Neuronal stem cell (in vitro differentiated cells): Measurements from ENCODE around the gene TNS1.
A peak's percentile ranks its signal among the peaks of the same experiment; 100 is the strongest.

ENCODE experiments used
- DNase-seq: peaks from one replicate; pipeline ENCODE4 v3.0.0-alpha.2; 2013; ENCODE audit warnings: low spot score
- H2AFZ ChIP-seq: one replicate; pipeline ENCODE4 v1.6.1; 2013; ENCODE audit warnings: mild to moderate bottlenecking, low read length, inconsistent platforms
- H2AK5ac ChIP-seq: 2 replicates; pipeline ENCODE4 v1.6.1; 2013; ENCODE audit warnings: low read depth, mild to moderate bottlenecking, inconsistent platforms, low read length, moderate library complexity, mixed read lengths
- H2BK120ac ChIP-seq: 2 replicates; pipeline ENCODE4 v1.6.1; 2013; ENCODE audit warnings: low read depth, mild to moderate bottlenecking, inconsistent platforms, low read length, moderate library complexity, mixed read lengths
- H2BK12ac ChIP-seq: one replicate; pipeline ENCODE4 v1.6.1; 2013; ENCODE audit warnings: low read length, inconsistent platforms
- H2BK15ac ChIP-seq: 2 replicates; pipeline ENCODE4 v1.6.1; 2013; ENCODE audit warnings: mild to moderate bottlenecking, low read length, inconsistent platforms, mixed read lengths
- H2BK5ac ChIP-seq: one replicate; pipeline ENCODE4 v1.6.1; 2013; ENCODE audit warnings: inconsistent platforms, mild to moderate bottlenecking, low read length, moderate library complexity
- H3K14ac ChIP-seq: one replicate; pipeline ENCODE4 v1.6.1; 2013; ENCODE audit warnings: low read length, inconsistent platforms
- H3K18ac ChIP-seq: 2 replicates; pipeline ENCODE4 v1.6.1; 2013; ENCODE audit warnings: low read length, inconsistent platforms
- H3K23ac ChIP-seq: 2 replicates; pipeline ENCODE4 v1.6.1; 2013; ENCODE audit warnings: low read depth, mild to moderate bottlenecking, mixed read lengths, low read length, inconsistent platforms; ENCODE audit not compliant: poor library complexity
- H3K27ac ChIP-seq: replicated peaks from 3 replicates; pipeline ENCODE4 v1.5.1; 2013; ENCODE audit warnings: low read length, inconsistent platforms
- H3K27me3 ChIP-seq, 3 experiments: 2 replicates each; pipeline ENCODE4 v1.6.1; 2013; ENCODE audit warnings: low read length in 3 of 3, mild to moderate bottlenecking in 2 of 3, inconsistent platforms in 1 of 3, low read depth in 1 of 3, mixed read lengths in 1 of 3, moderate library complexity in 1 of 3; ENCODE audit not compliant: control insufficient read depth in 3 of 3, insufficient read depth in 3 of 3
- H3K36me3 ChIP-seq, 2 donors: replicated peaks in 1 of 2; 2 replicates each; pipeline ENCODE4 v1.6.1; 2013; ENCODE audit warnings: low read length in 2 of 2; ENCODE audit not compliant: control insufficient read depth in 2 of 2, insufficient read depth in 2 of 2
- H3K4ac ChIP-seq: 2 replicates; pipeline ENCODE4 v1.6.1; 2013; ENCODE audit warnings: inconsistent platforms, mild to moderate bottlenecking, low read length, moderate library complexity
- H3K4me1 ChIP-seq, 2 donors: 1 replicate in 1 of 2; 2 replicates in 1 of 2; pipeline ENCODE4 v1.6.1; 2013; ENCODE audit warnings: low read length in 2 of 2, low read depth in 1 of 2; ENCODE audit not compliant: control insufficient read depth in 2 of 2, insufficient read depth in 1 of 2
- H3K4me2 ChIP-seq: one replicate; pipeline ENCODE4 v1.6.1; 2013; ENCODE audit warnings: mild to moderate bottlenecking, low read length, inconsistent platforms; ENCODE audit not compliant: insufficient read depth, poor library complexity, severe bottlenecking
- H3K4me3 ChIP-seq, 2 donors: 2 replicates each; pipeline ENCODE4 v1.5.1; 2013; ENCODE audit warnings: low read length in 2 of 2, mild to moderate bottlenecking in 2 of 2, inconsistent platforms in 1 of 2, moderate library complexity in 1 of 2
- H3K79me1 ChIP-seq: one replicate; pipeline ENCODE4 v1.6.1; 2013; ENCODE audit warnings: low read depth, mild to moderate bottlenecking, inconsistent platforms, low read length, moderate library complexity
- H3K9ac ChIP-seq: one replicate; pipeline ENCODE4 v1.6.1; 2013; ENCODE audit warnings: mild to moderate bottlenecking, low read depth, low read length, inconsistent platforms; ENCODE audit not compliant: poor library complexity
- H3K9me3 ChIP-seq, 2 donors: replicated peaks in 1 of 2; 2 replicates each; pipeline versions ENCODE3 to v1.6.1; 2013; ENCODE audit warnings: low read length in 2 of 2, mild to moderate bottlenecking in 2 of 2, inconsistent platforms in 1 of 2, low read depth in 1 of 2, mixed read lengths in 1 of 2, moderate library complexity in 1 of 2; ENCODE audit not compliant: control insufficient read depth in 2 of 2, insufficient read depth in 1 of 2
- H4K8ac ChIP-seq: one replicate; pipeline ENCODE4 v1.6.1; 2013; ENCODE audit warnings: low read depth, mild to moderate bottlenecking, inconsistent platforms, low read length, moderate library complexity
- H4K91ac ChIP-seq: one replicate; pipeline ENCODE4 v1.6.1; 2013; ENCODE audit warnings: low read length, low read depth, mild to moderate bottlenecking, inconsistent platforms; ENCODE audit not compliant: poor library complexity
- WGBS, 2 donors: extraction: QIAGEN DNeasy Blood & Tissue Kit; methylation state at CpG; one replicate each; pipeline ENCODE4 v1.1.7; 2013; ENCODE audit warnings: missing lambda C conversion rate in 2 of 2, mixed read lengths in 1 of 2; ENCODE audit not compliant: insufficient read length in 2 of 2, insufficient replicate concordance in 1 of 2; ENCODE audit errors: extremely low coverage in 2 of 2; 5-methylcytosine and 5-hydroxymethylcytosine counted together

TNS1 gene

DNA sequence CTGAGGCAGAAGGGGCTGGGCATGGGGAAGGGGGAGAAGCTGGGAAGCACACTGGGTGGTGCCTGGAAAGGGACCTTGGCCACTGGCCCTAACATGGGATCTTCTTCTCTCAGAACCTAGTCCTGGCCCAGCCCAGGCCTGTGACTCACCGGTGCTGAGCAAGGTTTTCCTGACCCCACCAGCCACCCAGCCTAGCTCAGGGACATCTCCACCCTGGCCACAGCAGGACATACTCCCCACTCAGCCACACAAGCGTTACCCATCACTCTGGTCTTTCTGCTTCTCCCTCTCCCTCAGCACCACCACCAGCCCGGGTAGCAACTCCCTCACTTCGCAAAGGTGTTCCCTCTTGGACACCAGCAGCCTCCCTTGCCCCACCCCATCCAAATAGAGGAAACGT lies 22.8 kb downstream of the TNS1 start:
- Histone ChIP-seq H3K9ac (no peak overlapping the region), H3K27me3 (peaks cover 0 to 32% (median 32%) of the 10 kb centered on the region in 3 experiments), H4K91ac (no peak overlapping the region), H3K9me3 (no peaks in the 10 kb centered on the region), H3K36me3 (no peaks in the 10 kb centered on the region), H3K79me1 (no peaks in the 10 kb centered on the region), H2AK5ac (no peak overlapping the region), H3K4me2 (no peak overlapping the region), H3K4ac (no peak overlapping the region), H3K4me3 (peak overlapping the region in 1 of 2 donors; percentile 37), H2AFZ (no peak overlapping the region), H2BK5ac (peak overlapping the region; percentile 10), H3K14ac (no peak overlapping the region), H3K4me1 (peaks cover 0 to 15% of the 10 kb centered on the region in 2 donors), H2BK12ac (no peak overlapping the region), H4K8ac (no peak overlapping the region), H2BK15ac (no peak overlapping the region), H3K23ac (no peak overlapping the region), H3K27ac (no peak overlapping the region), H3K18ac (peak overlapping the region; percentile 77), H2BK120ac (no peak overlapping the region)
- WGBS, 2 donors = no CpG with 5 or more reads among the region's 5 CpGs
- DNase-seq = no peak

DNA sequence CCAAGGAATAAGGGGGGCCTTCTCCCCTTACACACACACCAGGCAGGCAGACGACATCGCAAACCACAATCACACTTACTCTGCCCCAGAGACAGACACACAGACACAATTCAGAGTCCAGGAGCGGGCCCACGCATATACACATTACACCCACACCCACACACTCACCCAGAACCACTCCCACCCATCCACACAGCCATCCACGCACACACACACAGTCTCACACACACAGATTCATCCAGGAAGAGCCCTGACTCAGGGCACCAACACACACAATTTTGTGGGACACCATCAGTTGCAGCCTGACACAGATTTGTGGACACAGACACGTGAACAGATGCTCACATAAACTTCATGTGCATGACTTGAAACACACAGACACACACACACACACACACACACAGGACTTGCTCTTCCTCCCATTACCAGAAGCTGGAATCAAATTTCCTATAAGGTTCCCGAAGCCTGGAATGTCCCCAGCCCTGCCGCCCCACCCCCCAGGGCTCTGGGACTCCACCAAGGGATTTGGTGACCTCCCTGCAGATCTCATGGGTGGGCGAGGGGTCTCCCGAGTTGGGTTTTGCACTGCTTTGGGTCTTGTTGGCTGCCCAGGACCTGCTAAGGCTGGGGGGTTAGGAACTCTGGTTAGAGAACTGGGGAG lies 23.5 kb downstream of the TNS1 start:
- no CpG with 5 or more reads among the region's 10 CpGs for whole genome bisulfite sequencing, 2 donors
- Histone ChIP-seq H3K23ac (no peak overlapping the region), H4K91ac (no peak overlapping the region), H2BK120ac (no peak overlapping the region), H3K4me3 (no peak overlapping the region), H2AK5ac (no peak overlapping the region), H3K14ac (no peak overlapping the region), H2BK5ac (peak overlapping the region; percentile 10), H3K4ac (no peak overlapping the region), H3K9me3 (no peaks in the 10 kb centered on the region), H3K4me1 (peaks cover 0 to 15% of the 10 kb centered on the region in 2 donors), H2AFZ (peak overlapping the region; percentile 87), H4K8ac (no peak overlapping the region), H2BK12ac (no peak overlapping the region), H2BK15ac (no peak overlapping the region), H3K4me2 (peak overlapping the region; percentile 98), H3K36me3 (no peaks in the 10 kb centered on the region), H3K79me1 (no peaks in the 10 kb centered on the region), H3K27me3 (peaks cover 0 to 32% (median 32%) of the 10 kb centered on the region in 3 experiments), H3K9ac (peak overlapping the region; percentile 5), H3K27ac (no peak overlapping the region), H3K18ac (peak overlapping the region; percentile 69)
- no peak for DNase-seq

DNA sequence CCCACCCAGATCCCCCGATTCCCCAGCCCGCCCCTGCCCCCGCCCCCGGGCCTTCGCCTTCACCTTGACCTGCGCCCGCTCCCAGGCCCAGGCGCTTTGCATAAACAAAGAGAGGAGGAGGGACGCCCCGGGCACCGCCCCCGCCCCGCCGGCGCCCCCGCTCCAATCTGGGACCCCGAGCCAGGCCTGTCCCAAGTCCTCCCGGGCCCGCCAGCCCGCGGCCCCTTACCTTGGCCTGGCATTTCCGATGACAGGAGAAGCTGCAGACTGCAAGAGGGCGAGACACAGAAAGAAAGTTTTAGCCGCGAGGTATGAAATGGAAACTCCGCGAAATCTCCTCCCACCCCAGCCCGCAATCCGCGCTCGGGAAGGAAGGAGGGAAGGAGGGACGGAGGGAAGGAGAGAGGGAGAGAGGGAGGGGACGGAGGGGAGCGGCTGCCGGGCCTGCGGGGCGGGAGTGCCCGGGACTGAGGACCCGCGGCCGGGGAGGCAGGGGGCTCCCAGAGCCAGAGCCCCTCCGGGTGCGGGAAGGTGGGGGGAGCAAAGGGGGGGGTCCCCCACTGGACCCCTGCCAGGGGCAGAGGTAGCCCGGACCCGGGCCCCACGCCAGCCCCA lies 24.2 kb downstream of the TNS1 start:
- Histone ChIP-seq H3K36me3 (no peaks in the 10 kb centered on the region), H2BK120ac (no peak overlapping the region), H2AFZ (peak overlapping the region; percentile 87), H3K4ac (no peak overlapping the region), H3K4me1 (peaks cover 0 to 15% of the 10 kb centered on the region in 2 donors), H3K4me3 (peak overlapping the region; percentile 21 to 73), H3K79me1 (no peaks in the 10 kb centered on the region), H3K14ac (no peak overlapping the region), H3K27ac (no peak overlapping the region), H3K4me2 (peak overlapping the region; percentile 98), H2BK12ac (no peak overlapping the region), H4K91ac (no peak overlapping the region), H2AK5ac (no peak overlapping the region), H3K9ac (peak overlapping the region; percentile 5), H3K23ac (no peak overlapping the region), H2BK15ac (no peak overlapping the region), H3K27me3 (peaks cover 0 to 32% (median 32%) of the 10 kb centered on the region in 3 experiments), H4K8ac (no peak overlapping the region), H3K9me3 (no peaks in the 10 kb centered on the region), H2BK5ac (no peak overlapping the region), H3K18ac (peak overlapping the region; percentile 69)
- WGBS, 2 donors = no CpG with 5 or more reads among the region's 46 CpGs
- DNase-seq = no peak

DNA sequence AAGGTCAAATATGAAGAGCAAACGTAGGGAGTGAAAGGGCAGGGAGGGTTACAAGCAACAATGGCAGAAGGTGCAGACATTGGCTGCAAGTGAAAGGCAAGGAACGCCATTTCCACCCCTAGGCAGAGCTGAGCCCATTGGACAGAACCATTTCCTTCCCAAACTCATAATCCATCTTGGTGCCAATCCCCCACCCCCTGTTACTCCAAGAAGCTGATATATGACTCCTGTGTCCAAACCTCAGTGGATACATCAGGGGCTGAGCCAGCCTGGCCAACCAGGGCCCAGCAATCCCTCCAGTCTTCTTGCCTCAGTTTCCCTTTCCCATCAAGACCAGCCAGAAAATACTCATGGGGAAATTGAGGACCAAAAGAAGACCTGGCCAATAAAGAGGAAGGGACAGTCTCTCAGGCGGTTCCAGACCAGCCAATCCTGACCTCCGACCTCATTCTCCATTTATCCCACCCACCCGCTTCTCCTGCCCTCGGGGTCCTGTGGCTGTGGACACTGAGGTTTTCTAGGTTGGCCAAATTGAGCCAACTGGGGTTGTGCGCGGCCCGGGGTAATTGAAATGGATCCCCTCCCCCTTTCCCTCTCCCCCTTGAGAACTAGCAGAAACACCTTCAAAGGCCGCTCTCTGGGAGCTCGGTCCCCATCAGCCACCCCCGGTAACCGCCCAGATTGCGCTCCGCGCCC lies 24.8 kb downstream of the TNS1 start:
- no peak overlapping the region for H3K9ac ChIP-seq
- peaks cover 0 to 32% (median 32%) of the 10 kb centered on the region in 3 experiments for H3K27me3 ChIP-seq
- H3K4me2 ChIP-seq = peak overlapping the region; percentile 28
- no peak overlapping the region for H3K4me3 ChIP-seq
- H3K79me1 ChIP-seq = no peaks in the 10 kb centered on the region
- WGBS, 2 donors = no CpG with 5 or more reads among the region's 16 CpGs
- no peak overlapping the region for H2BK5ac ChIP-seq
- no peaks in the 10 kb centered on the region for H3K36me3 ChIP-seq
- H3K4ac ChIP-seq = no peak overlapping the region
- peaks cover 0 to 15% of the 10 kb centered on the region in 2 donors for H3K4me1 ChIP-seq
- H2BK15ac ChIP-seq = no peak overlapping the region
- no peak overlapping the region for H2AFZ ChIP-seq
- no peak overlapping the region for H3K18ac ChIP-seq
- H2BK12ac ChIP-seq = no peak overlapping the region
- no peaks in the 10 kb centered on the region for H3K9me3 ChIP-seq
- no peak overlapping the region for H2BK120ac ChIP-seq
- no peak for DNase-seq
- H2AK5ac ChIP-seq = no peak overlapping the region
- H4K8ac ChIP-seq = no peak overlapping the region
- H3K14ac ChIP-seq = no peak overlapping the region
- H3K27ac ChIP-seq = no peak overlapping the region
- no peak overlapping the region for H3K23ac ChIP-seq
- H4K91ac ChIP-seq = no peak overlapping the region
